Caco-2 (cell line): ENCODE data around the gene IMPG2. TPM values are rescaled to one million over a fixed set of nuclear protein-coding genes. Genes with fewer than 3 reads are reported as not detected.

Source experiments
- BruUV-seq: library from RNA; stranded (reverse); fragments of 400-500 nt; replicated peaks from 2 replicates; lab custom pipeline; 2021; lab: Mats Ljungman, UMichigan
- CTCF ChIA-PET: fragments of 300-600 bp; sonication (Branson Sonifier 250); formaldehyde crosslinking; loops from one replicate; lab custom pipeline; 2022; ENCODE audit warnings: antibody characterized with exemption; lab: Charles Lee
- POLR2A ChIA-PET: fragments of 300-600 bp; sonication (Branson Sonifier 250); formaldehyde crosslinking; loops from one replicate; lab custom pipeline; 2022; ENCODE audit warnings: antibody characterized with exemption; lab: Charles Lee
- DNase-seq, 2 experiments: peaks; one replicate each; pipeline versions ENCODE4 v3.0.0 to v3.0.0-alpha.2; 2020 to 2022
- H3K27me3 ChIP-seq: replicated peaks from 2 replicates; pipeline ENCODE4 v1.6.0; 2011; ENCODE audit warnings: low read length; ENCODE audit not compliant: control insufficient read depth, insufficient read depth
- H3K36me3 ChIP-seq: 2 replicates; pipeline ENCODE4 v1.5.1; 2011; ENCODE audit warnings: low read length; ENCODE audit not compliant: control insufficient read depth, insufficient read depth
- H3K4me1 ChIP-seq: fragments of 250-450 bp; sonication (Bioruptor Pico); 2 replicates; pipeline ENCODE4 v1.5.1; 2020; ENCODE audit warnings: mild to moderate bottlenecking
- H3K4me3 ChIP-seq: 2 replicates; pipeline ENCODE4 v1.5.1; 2011; ENCODE audit warnings: low read depth, mild to moderate bottlenecking, control low read depth, low read length
- H3K9me3 ChIP-seq: fragments of 250-450 bp; sonication (Bioruptor Pico); 2 replicates; pipeline ENCODE4 v1.5.1; 2020; ENCODE audit warnings: mild to moderate bottlenecking, moderate library complexity
- H3K27ac Mint-ChIP-seq: one replicate; pipeline ENCODE4 v1.8.0; 2022; ENCODE audit warnings: mixed read lengths; ENCODE audit not compliant: unreplicated experiment
- H3K27me3 Mint-ChIP-seq: one replicate; pipeline ENCODE4 v1.8.0; 2022; ENCODE audit warnings: mixed read lengths; ENCODE audit not compliant: insufficient read depth, unreplicated experiment
- H3K36me3 Mint-ChIP-seq: one replicate; pipeline ENCODE4 v1.8.0; 2022; ENCODE audit warnings: mild to moderate bottlenecking, mixed read lengths; ENCODE audit not compliant: insufficient read depth, unreplicated experiment
- H3K4me1 Mint-ChIP-seq: one replicate; pipeline ENCODE4 v1.8.0; 2022; ENCODE audit warnings: low read depth, mixed read lengths; ENCODE audit not compliant: unreplicated experiment
- H3K4me3 Mint-ChIP-seq: one replicate; pipeline ENCODE4 v1.8.0; 2022; ENCODE audit warnings: mild to moderate bottlenecking, moderate library complexity, mixed read lengths; ENCODE audit not compliant: unreplicated experiment
- H3K9me3 Mint-ChIP-seq: one replicate; pipeline ENCODE4 v1.8.0; 2022; ENCODE audit warnings: mixed read lengths; ENCODE audit not compliant: unreplicated experiment
- CTCF ChIP-seq, 2 experiments: fragments of 200-600 bp in 1 of 2; IDR thresholded peaks; 1 replicate in 1 of 2; 2 replicates in 1 of 2; pipeline versions ENCODE4 v1.5.1 to v1.8.0; 2011 to 2022; ENCODE audit warnings: antibody characterized with exemption in 1 of 2, control low read depth in 1 of 2, inconsistent platforms in 1 of 2, low read depth in 1 of 2, low read length in 1 of 2, mild to moderate bottlenecking in 1 of 2, moderate library complexity in 1 of 2; ENCODE audit not compliant: insufficient read depth in 1 of 2, severe bottlenecking in 1 of 2, unreplicated experiment in 1 of 2
- intact Hi-C: fragments of 100-400 bp; cut with micrococcal nuclease; formaldehyde crosslinking; loops from one replicate; pipeline ENCODE4 v1.10.0; 2022; ENCODE audit not compliant: unreplicated experiment
- total RNA-seq: library from RNA; stranded (reverse); gene quantifications from 2 replicates; pipeline ENCODE4 v1.2.3, GENCODE V29; 2022

The IMPG2 gene
- total RNA-seq, 1 experiment from 2014 or later: not detected

- no peaks in the 10 kb centered on the region for H3K4me1 Mint-ChIP-seq
- H3K9me3 ChIP-seq: no peaks in the 10 kb centered on the region
- peaks cover 2% of the 10 kb centered on the region for H3K27me3 Mint-ChIP-seq
- ChIA-PET CTCF (no interaction called here), POLR2A (no interaction called here)
- peaks cover 17% of the 10 kb centered on the region for H3K9me3 Mint-ChIP-seq
- intact Hi-C loops: no loop called here
- no peaks in the 10 kb centered on the region for H3K27me3 ChIP-seq
- no peak for TF ChIP-seq CTCF (IDR thresholded peaks at IDR 0.05; ENCODE audit: insufficient read depth in 1 of 2, low read depth in 1 of 2, low read length in 1 of 2, severe bottlenecking in 1 of 2, unreplicated experiment in 1 of 2)
- H3K4me3 Mint-ChIP-seq: no peak overlapping the region
- no peaks in the 10 kb centered on the region for H3K4me1 ChIP-seq
- no peaks in the 10 kb centered on the region for H3K36me3 ChIP-seq
- no peak overlapping the region for H3K27ac Mint-ChIP-seq
- no peak overlapping the region for H3K4me3 ChIP-seq
- no peak for DNase-seq
- BruUV-seq: no TSS peak
- no peaks in the 10 kb centered on the region for H3K36me3 Mint-ChIP-seq
Observed at GRCh38 chr3:101217472-101218245, 102.7 kb downstream of the IMPG2 start.

GRCh38 chr3:101216710-101217465, 103.5 kb downstream of the IMPG2 start:
- BruUV-seq: no TSS peak
- Histone ChIP-seq H3K4me3 (no peak overlapping the region), H3K36me3 (no peaks in the 10 kb centered on the region), H3K4me1 (no peaks in the 10 kb centered on the region), H3K27me3 (no peaks in the 10 kb centered on the region), H3K9me3 (no peaks in the 10 kb centered on the region)
- Mint-ChIP-seq H3K9me3 (peaks cover 17% of the 10 kb centered on the region), H3K4me1 (no peaks in the 10 kb centered on the region), H3K36me3 (no peaks in the 10 kb centered on the region), H3K27ac (no peak overlapping the region), H3K27me3 (peaks cover 2% of the 10 kb centered on the region), H3K4me3 (no peak overlapping the region)
- intact Hi-C loops: no loop called here
- no peak for DNase-seq
- ChIA-PET POLR2A (no interaction called here), CTCF (no interaction called here)
- TF ChIP-seq CTCF (IDR thresholded peaks at IDR 0.05; ENCODE audit: insufficient read depth in 1 of 2, low read depth in 1 of 2, low read length in 1 of 2, severe bottlenecking in 1 of 2, unreplicated experiment in 1 of 2): no peak

- no peak for TF ChIP-seq CTCF (IDR thresholded peaks at IDR 0.05; ENCODE audit: insufficient read depth in 1 of 2, low read depth in 1 of 2, low read length in 1 of 2, severe bottlenecking in 1 of 2, unreplicated experiment in 1 of 2)
- Mint-ChIP-seq H3K27ac (no peak overlapping the region), H3K36me3 (no peaks in the 10 kb centered on the region), H3K4me3 (no peak overlapping the region), H3K9me3 (no peaks in the 10 kb centered on the region), H3K27me3 (no peaks in the 10 kb centered on the region), H3K4me1 (no peaks in the 10 kb centered on the region)
- no TSS peak for BruUV-seq
- CTCF ChIA-PET: no interaction called here
- no peak for DNase-seq
- Histone ChIP-seq H3K27me3 (no peaks in the 10 kb centered on the region), H3K4me3 (no peak overlapping the region), H3K9me3 (no peaks in the 10 kb centered on the region), H3K4me1 (no peaks in the 10 kb centered on the region), H3K36me3 (no peaks in the 10 kb centered on the region)
- intact Hi-C loops: no loop called here
- POLR2A ChIA-PET: no interaction called here
Observed at GRCh38 chr3:101212730-101213129, 107.6 kb downstream of the IMPG2 start.
